Neural cell (in vitro differentiated cells): ENCODE results near the gene MEA1. TPM values are rescaled to one million over a fixed set of nuclear protein-coding genes. Genes with fewer than 3 reads are reported as not detected.

Source experiments
- H2AFZ ChIP-seq: fragments of 200-600, 300-800 bp; sonication (generic), shearing (Covaris generic); 2 replicates; pipeline ENCODE4 v1.6.0; 2014; ENCODE audit warnings: low read depth, mild to moderate bottlenecking, antibody characterized with exemption, low read length, moderate library complexity
- H3F3A ChIP-seq: fragments of 200-600 bp; shearing (Covaris generic); 2 replicates; pipeline ENCODE4 v1.6.1; 2016; ENCODE audit warnings: mild to moderate bottlenecking, moderate library complexity, mixed read lengths, antibody characterized with exemption, low read length; ENCODE audit not compliant: insufficient read depth, poor library complexity, severe bottlenecking
- H3K27ac ChIP-seq: fragments of 200-600, 300-800 bp; sonication (generic), shearing (Covaris generic); 2 replicates; pipeline ENCODE4 v1.5.1; 2014; ENCODE audit warnings: mild to moderate bottlenecking, low read length, moderate library complexity
- H3K27me3 ChIP-seq: fragments of 300-800, 200-600 bp; sonication (generic), shearing (Covaris generic); 2 replicates; pipeline ENCODE4 v1.6.0; 2014; ENCODE audit warnings: mild to moderate bottlenecking, low read depth, low read length, moderate library complexity; ENCODE audit not compliant: insufficient read depth
- H3K36me3 ChIP-seq: fragments of 300-800, 200-600 bp; sonication (generic), shearing (Covaris generic); 2 replicates; pipeline ENCODE4 v1.5.1; 2014; ENCODE audit warnings: mild to moderate bottlenecking, antibody characterized with exemption, low read length, moderate library complexity; ENCODE audit not compliant: insufficient read depth
- H3K4me2 ChIP-seq: fragments of 300-800, 200-600 bp; sonication (generic), shearing (Covaris generic); 2 replicates; pipeline ENCODE4 v1.6.0; 2014; ENCODE audit warnings: mild to moderate bottlenecking, low read length
- H3K4me3 ChIP-seq: fragments of 300-800, 200-600 bp; sonication (generic), shearing (Covaris generic); 2 replicates; pipeline ENCODE4 v1.5.1; 2014; ENCODE audit warnings: mild to moderate bottlenecking, low read length, moderate library complexity
- H3K79me2 ChIP-seq: fragments of 200-600 bp; shearing (Covaris generic); replicated peaks from 2 replicates; pipeline ENCODE4 v1.6.0; 2014; ENCODE audit warnings: mild to moderate bottlenecking, low read length, moderate library complexity; ENCODE audit not compliant: insufficient read depth
- H3K9ac ChIP-seq: fragments of 300-800, 200-600 bp; sonication (generic), shearing (Covaris generic); 2 replicates; pipeline ENCODE4 v1.6.1; 2016; ENCODE audit warnings: mild to moderate bottlenecking, low read length, mixed read lengths
- H3K9me2 ChIP-seq: fragments of 200-600 bp; shearing (Covaris generic); 2 replicates; pipeline ENCODE4 v1.6.1; 2016; ENCODE audit warnings: mild to moderate bottlenecking, low read length, mixed read lengths; ENCODE audit not compliant: insufficient read depth
- H3K9me3 ChIP-seq: fragments of 200-600, 300-800 bp; sonication (generic), shearing (Covaris generic); 2 replicates; pipeline ENCODE4 v1.6.1; 2016; ENCODE audit warnings: mild to moderate bottlenecking, mixed run types, low read length, moderate library complexity, mixed read lengths
- H4K20me1 ChIP-seq: fragments of 200-600 bp; shearing (Covaris generic); 2 replicates; pipeline ENCODE4 v1.6.1; 2016; ENCODE audit warnings: mild to moderate bottlenecking, mixed run types; ENCODE audit not compliant: insufficient read depth
- CTCF ChIP-seq: fragments of 450-650 bp; IDR thresholded peaks from 2 replicates; pipeline ENCODE4 v1.5.1; 2014; ENCODE audit warnings: antibody characterized with exemption, mild to moderate bottlenecking, moderate library complexity; ENCODE audit not compliant: poor library complexity, severe bottlenecking
- EP300 ChIP-seq: fragments of 450-650 bp; conservative IDR thresholded peaks from 2 replicates; pipeline ENCODE4 v1.6.1; 2014; ENCODE audit warnings: antibody characterized with exemption, mild to moderate bottlenecking, moderate library complexity; ENCODE audit not compliant: poor library complexity, severe bottlenecking
- EZH2 ChIP-seq: fragments of 200-600, 300-800 bp; shearing (Covaris generic), sonication (generic); IDR thresholded peaks from 2 replicates; pipeline ENCODE4 v1.6.1; 2014; ENCODE audit warnings: antibody characterized with exemption, low read length, borderline replicate concordance, mild to moderate bottlenecking; ENCODE audit not compliant: insufficient read depth, poor library complexity, severe bottlenecking
- MXI1 ChIP-seq: fragments of 450-650 bp; conservative IDR thresholded peaks from 2 replicates; pipeline ENCODE4 v1.6.1; 2014; ENCODE audit warnings: antibody characterized with exemption, mild to moderate bottlenecking; ENCODE audit not compliant: poor library complexity, severe bottlenecking
- POLR2AphosphoS5 ChIP-seq: IDR thresholded peaks from 2 replicates; pipeline ENCODE4 v1.6.1; 2012
- RAD21 ChIP-seq: fragments of 450-650 bp; conservative IDR thresholded peaks from 2 replicates; pipeline ENCODE4 v1.6.1; 2014; ENCODE audit warnings: antibody characterized with exemption, mild to moderate bottlenecking, moderate library complexity
- REST ChIP-seq: IDR thresholded peaks from 2 replicates; pipeline ENCODE4 v1.6.1; 2012; ENCODE audit warnings: borderline replicate concordance
- SMC3 ChIP-seq: fragments of 450-650 bp; conservative IDR thresholded peaks from 2 replicates; pipeline ENCODE4 v1.6.1; 2014; ENCODE audit warnings: antibody characterized with exemption, mild to moderate bottlenecking, moderate library complexity; ENCODE audit not compliant: poor library complexity
- TAF1 ChIP-seq: IDR thresholded peaks from 2 replicates; pipeline ENCODE4 v1.6.1; 2012; ENCODE audit warnings: low read depth
- polyA plus RNA-seq: library from polyadenylated mRNA; depleted of rRNA; stranded (reverse); fragments of >200 nt; gene quantifications from 2 replicates; pipeline ENCODE4 v1.2.3, GENCODE V29; 2014

MEA1 gene
- polyA plus RNA-seq, 1 donor from 2014 or later = 119 TPM

GRCh38 chr6:42993445-42993844, 20.3 kb downstream of the MEA1 start:
- no peaks in the 10 kb centered on the region for H3F3A ChIP-seq
- H3K4me2 ChIP-seq = no peak overlapping the region
- TF ChIP-seq EZH2 (no peak), MXI1 (no peak), RAD21 (no peak), SMC3 (no peak), CTCF (no peak), REST (no peak), POLR2AphosphoS5 (no peak), TAF1 (no peak)
- H3K36me3 ChIP-seq = no peaks in the 10 kb centered on the region
- no peak overlapping the region for H2AFZ ChIP-seq
- no peak overlapping the region for H3K4me3 ChIP-seq
- H3K27me3 ChIP-seq = no peaks in the 10 kb centered on the region
- no peaks in the 10 kb centered on the region for H3K9me3 ChIP-seq
- no peaks in the 10 kb centered on the region for H4K20me1 ChIP-seq
- H3K9ac ChIP-seq = no peak overlapping the region
- H3K9me2 ChIP-seq = no peaks in the 10 kb centered on the region
- no peaks in the 10 kb centered on the region for H3K79me2 ChIP-seq
- no peak overlapping the region for H3K27ac ChIP-seq

GRCh38 chr6:42989923-42990322, 23.8 kb downstream of the MEA1 start:
- Histone ChIP-seq H3F3A (no peaks in the 10 kb centered on the region), H4K20me1 (no peaks in the 10 kb centered on the region), H3K36me3 (no peaks in the 10 kb centered on the region), H3K79me2 (peaks cover 12% of the 10 kb centered on the region), H3K4me2 (no peak overlapping the region), H3K9ac (no peak overlapping the region), H2AFZ (no peak overlapping the region), H3K9me3 (no peaks in the 10 kb centered on the region), H3K9me2 (no peaks in the 10 kb centered on the region), H3K27me3 (no peaks in the 10 kb centered on the region), H3K27ac (no peak overlapping the region), H3K4me3 (no peak overlapping the region)
- TF ChIP-seq POLR2AphosphoS5 (no peak), EZH2 (no peak), EP300 (no peak), REST (no peak), RAD21 (no peak), TAF1 (no peak), CTCF (no peak), SMC3 (no peak), MXI1 (no peak)
